ENCODE results near the gene DPF3. TPM values are rescaled to one million over a fixed set of nuclear protein-coding genes. Genes with fewer than 3 reads are reported as not detected.
A peak's percentile ranks its signal among the peaks of the same experiment; 100 is the strongest.

Gene DPF3
- total RNA-seq, 4 donors from 2014 or later: 16.7 to 27.8 (median 20.3) TPM

DNA sequence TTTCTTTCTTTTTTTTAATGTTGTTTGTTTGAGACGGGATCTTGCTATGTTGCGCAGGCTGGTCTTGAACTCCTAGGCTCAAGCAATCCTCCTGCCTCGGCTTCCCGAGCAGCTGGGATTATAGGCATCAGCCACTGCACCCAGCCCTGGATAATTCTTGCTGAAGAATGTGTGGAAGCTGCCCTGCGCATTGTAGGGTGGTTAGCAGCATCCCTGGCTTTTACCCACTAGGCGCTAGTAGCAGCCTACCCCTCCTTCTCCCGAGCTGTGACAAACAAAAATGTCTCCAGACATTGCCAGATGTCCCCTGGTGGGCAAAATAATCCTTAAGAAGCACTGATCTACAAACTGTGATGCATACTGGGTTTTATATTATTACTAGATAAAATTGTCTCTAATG is 39.0 kb upstream of the DPF3 start:
- no peaks in the 10 kb centered on the region for H3K9me3 ChIP-seq
- intact Hi-C loops (cut with DNase I; ENCODE audit: low total_unique reads) (no loop called here), in situ Hi-C loops (cut with MboI; ENCODE audit: low sequenced_read_pairs in 4 of 4) (no loop called here)
- H3K27me3 ChIP-seq: no peaks in the 10 kb centered on the region
- no peak overlapping the region for H3K4me3 ChIP-seq
- TF ChIP-seq, protein P1, sequence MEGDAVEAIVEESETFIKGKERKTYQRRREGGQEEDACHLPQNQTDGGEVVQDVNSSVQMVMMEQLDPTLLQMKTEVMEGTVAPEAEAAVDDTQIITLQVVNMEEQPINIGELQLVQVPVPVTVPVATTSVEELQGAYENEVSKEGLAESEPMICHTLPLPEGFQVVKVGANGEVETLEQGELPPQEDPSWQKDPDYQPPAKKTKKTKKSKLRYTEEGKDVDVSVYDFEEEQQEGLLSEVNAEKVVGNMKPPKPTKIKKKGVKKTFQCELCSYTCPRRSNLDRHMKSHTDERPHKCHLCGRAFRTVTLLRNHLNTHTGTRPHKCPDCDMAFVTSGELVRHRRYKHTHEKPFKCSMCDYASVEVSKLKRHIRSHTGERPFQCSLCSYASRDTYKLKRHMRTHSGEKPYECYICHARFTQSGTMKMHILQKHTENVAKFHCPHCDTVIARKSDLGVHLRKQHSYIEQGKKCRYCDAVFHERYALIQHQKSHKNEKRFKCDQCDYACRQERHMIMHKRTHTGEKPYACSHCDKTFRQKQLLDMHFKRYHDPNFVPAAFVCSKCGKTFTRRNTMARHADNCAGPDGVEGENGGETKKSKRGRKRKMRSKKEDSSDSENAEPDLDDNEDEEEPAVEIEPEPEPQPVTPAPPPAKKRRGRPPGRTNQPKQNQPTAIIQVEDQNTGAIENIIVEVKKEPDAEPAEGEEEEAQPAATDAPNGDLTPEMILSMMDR (IDR thresholded peaks at IDR 0.05 in 4 of 5, conservative IDR thresholded peaks at IDR 0.05 in 1 of 5): no peak
- TF ChIP-seq POLR2A (IDR thresholded peaks at IDR 0.05): no peak
- H3K27ac ChIP-seq: no peak overlapping the region
- ATAC-seq (no peak), DNase-seq (no peak)
- peaks cover 0 to 2% of the 10 kb centered on the region in 2 donors for H3K36me3 ChIP-seq
- no peaks in the 10 kb centered on the region for H3K4me1 ChIP-seq

DNA sequence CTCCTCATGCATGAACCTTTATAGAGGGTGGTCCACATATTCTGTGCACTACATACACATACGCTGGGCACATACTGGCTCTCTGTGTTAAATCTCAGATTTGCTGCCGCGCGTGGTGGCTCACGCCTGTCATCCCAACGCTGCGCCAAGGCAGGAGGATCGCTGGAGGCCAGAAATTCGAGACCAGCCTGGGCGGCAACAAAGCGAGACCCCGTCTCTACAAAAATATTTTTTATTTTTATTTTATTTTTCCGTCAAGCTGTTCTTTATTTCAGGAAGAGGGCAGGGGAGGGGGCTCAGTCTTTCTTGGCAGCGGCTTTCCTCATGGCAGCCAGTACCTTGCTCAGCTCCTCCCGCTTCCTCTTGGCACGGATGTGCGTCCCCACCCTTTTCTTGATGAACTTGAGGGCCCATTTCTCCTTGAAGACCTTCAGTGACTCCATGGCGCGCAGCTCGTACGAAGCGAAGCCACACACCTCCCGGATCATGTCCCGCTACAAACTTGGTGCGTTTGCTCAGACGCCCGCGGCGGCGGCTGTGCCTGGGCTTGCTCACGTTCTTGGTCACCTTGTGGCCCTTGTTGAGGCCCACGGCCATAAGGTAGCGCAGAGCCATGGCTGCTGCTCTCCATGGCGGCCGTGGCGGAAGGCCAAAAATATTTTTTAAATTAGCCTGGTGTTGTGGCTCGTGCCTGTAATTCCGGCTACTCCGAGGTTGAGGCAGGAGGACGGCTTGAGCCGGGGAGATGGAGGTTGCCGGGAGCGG is 35.6 kb upstream of the DPF3 start:
- H3K4me1 ChIP-seq: peaks cover 4 to 12% of the 10 kb centered on the region in 2 donors
- DNase-seq (no peak), ATAC-seq (no peak)
- intact Hi-C loops (cut with DNase I; ENCODE audit: low total_unique reads): no loop called here
- H3K27me3 ChIP-seq: no peaks in the 10 kb centered on the region
- no peak overlapping the region for H3K27ac ChIP-seq
- no peak overlapping the region for H3K4me3 ChIP-seq
- TF ChIP-seq, protein P1 (IDR thresholded peaks at IDR 0.05 in 4 of 5, conservative IDR thresholded peaks at IDR 0.05 in 1 of 5): no peak
- TF ChIP-seq POLR2A (IDR thresholded peaks at IDR 0.05): no peak
- in situ Hi-C loops (cut with MboI; ENCODE audit: low sequenced_read_pairs in 4 of 4): no loop called here
- H3K36me3 ChIP-seq: no peaks in the 10 kb centered on the region
- no peaks in the 10 kb centered on the region for H3K9me3 ChIP-seq

DNA sequence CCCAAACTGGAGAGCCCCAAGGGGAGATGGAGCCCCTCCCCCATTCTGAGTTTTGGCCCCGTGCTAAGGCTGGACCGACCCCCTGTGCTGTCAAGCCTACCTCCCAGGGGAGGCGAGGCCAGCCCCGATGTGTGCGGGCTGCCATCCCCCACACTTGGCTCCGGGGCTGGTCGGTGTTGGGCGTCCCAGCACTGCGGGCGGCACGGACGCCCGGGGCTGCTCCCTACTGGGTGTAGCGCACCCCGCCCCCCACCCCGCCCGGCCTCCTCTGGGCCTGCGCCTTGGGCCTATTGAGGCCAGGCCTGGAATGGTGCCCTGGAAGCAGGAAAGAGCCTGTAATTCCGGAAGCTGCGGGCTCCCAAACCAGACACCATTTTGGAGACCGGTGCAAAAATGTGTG is 35.0 kb upstream of the DPF3 start:
- Histone ChIP-seq H3K4me3 (no peak overlapping the region), H3K36me3 (no peaks in the 10 kb centered on the region), H3K9me3 (no peaks in the 10 kb centered on the region), H3K27me3 (no peaks in the 10 kb centered on the region), H3K27ac (no peak overlapping the region), H3K4me1 (peaks cover 4 to 12% of the 10 kb centered on the region in 2 donors)
- in situ Hi-C loops (cut with MboI; ENCODE audit: low sequenced_read_pairs in 4 of 4) (no loop called here), intact Hi-C loops (cut with DNase I; ENCODE audit: low total_unique reads) (no loop called here)
- TF ChIP-seq POLR2A (IDR thresholded peaks at IDR 0.05): no peak
- TF ChIP-seq, protein P1 (IDR thresholded peaks at IDR 0.05 in 4 of 5, conservative IDR thresholded peaks at IDR 0.05 in 1 of 5): no peak
- DNase-seq (no peak), ATAC-seq (no peak)

DNA sequence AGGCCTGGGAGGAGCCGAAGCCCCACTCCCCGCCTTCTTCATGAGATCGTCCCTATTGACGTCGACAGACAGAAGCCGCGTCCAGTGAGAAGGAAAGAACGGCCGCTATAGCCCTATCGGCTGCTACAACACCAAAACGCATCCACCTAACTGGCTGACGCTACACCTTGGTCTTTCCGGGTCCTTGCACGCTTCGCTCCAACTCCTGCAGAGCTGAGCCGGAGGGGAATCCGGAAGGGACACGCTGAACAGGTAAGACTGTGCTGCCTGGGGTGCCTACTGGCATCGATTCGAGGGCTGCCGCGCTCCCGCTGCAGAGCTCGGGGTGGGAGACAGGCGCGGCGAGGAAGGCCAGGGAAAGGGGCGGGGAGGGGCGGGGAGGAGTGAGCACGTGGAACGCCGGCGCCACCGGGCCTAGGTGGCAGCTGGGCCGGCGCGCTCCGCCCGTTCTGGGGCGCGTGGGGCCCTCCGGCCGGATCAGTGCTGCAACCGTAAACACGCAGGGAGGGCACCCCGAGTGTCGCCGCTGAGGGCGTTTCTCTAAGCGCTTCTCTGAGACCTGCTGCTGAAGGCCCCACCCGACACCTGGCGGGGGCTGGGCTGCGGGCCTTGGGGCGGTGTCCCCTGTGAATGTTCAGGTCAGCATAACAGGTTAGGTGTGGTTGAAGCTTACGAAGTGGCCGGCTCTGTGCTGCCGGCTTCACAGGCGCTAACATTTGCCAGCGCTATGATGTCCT is 32.6 kb upstream of the DPF3 start, which contains the start of gene DCAF4:
TSS of gene DCAF4 (plus strand) at position 173 of the 737 bp plus-strand sequence. CDS start 11,515 bp downstream, outside the sequence.
- Histone ChIP-seq H3K27ac (peak within 1 kb of the TSS; percentile 69 to 87 (median 80)), H3K27me3 (no peaks in the 10 kb centered on the region), H3K4me1 (peaks cover 4 to 12% of the 10 kb centered on the region in 2 donors), H3K9me3 (no peaks in the 10 kb centered on the region), H3K4me3 (peak within 1 kb of the TSS; percentile 63 to 95 (median 70)), H3K36me3 (no peaks in the 10 kb centered on the region)
- in situ Hi-C loops (cut with MboI; ENCODE audit: low sequenced_read_pairs in 4 of 4): no loop called here
- TF ChIP-seq, protein P1 (IDR thresholded peaks at IDR 0.05 in 4 of 5, conservative IDR thresholded peaks at IDR 0.05 in 1 of 5): peak in 1 of 5 experiments; percentile 9
- TF ChIP-seq POLR2A (IDR thresholded peaks at IDR 0.05): peak; percentile 24 to 42
- DNase-seq (peak; percentile 97 to 98), ATAC-seq (peak; percentile 98 to 99)
- intact Hi-C loops (cut with DNase I; ENCODE audit: low total_unique reads): no loop called here

Data from gastrocnemius medialis (tissue), 4 donors.